GM21515 (cell line): Measurements from ENCODE around the gene SLC5A2.
"Not testable (repeated sequence)": the region's sequence is repeated elsewhere in the genome, so short reads cannot be mapped to it uniquely, and the experiment has no call there.

Source experiments
- ATAC-seq: cut with Tn5 transposase; IDR thresholded peaks from one replicate; pipeline ENCODE4 v1.9.1; 2021; ENCODE audit not compliant: unreplicated experiment

The SLC5A2 gene

GRCh38 chr16:31483081-31483480, at the start of gene SLC5A2:
Gene SLC5A2, plus strand, starts transcription at chr16:31483123. Its CDS starts 14 bp downstream, at chr16:31483137.
- ATAC-seq, result no peak

- no peak for ATAC-seq
Observed at GRCh38 chr16:31435341-31436220, 47.3 kb upstream of the SLC5A2 start.

- ATAC-seq, result no peak
Observed at GRCh38 chr16:31436221-31437045, 46.5 kb upstream of the SLC5A2 start.

GRCh38 chr16:31438414-31438813, 44.5 kb upstream of the SLC5A2 start:
- ATAC-seq, result no peak

GRCh38 chr16:31439023-31439422, 43.9 kb upstream of the SLC5A2 start:
- ATAC-seq, result not testable (repeated sequence)

- ATAC-seq, result no peak
Observed at GRCh38 chr16:31439519-31439918, 43.4 kb upstream of the SLC5A2 start.

GRCh38 chr16:31440516-31441184, 42.3 kb upstream of the SLC5A2 start:
- no peak for ATAC-seq

GRCh38 chr16:31441956-31442355, 41.0 kb upstream of the SLC5A2 start:
- no peak for ATAC-seq

- not testable (repeated sequence) for ATAC-seq
Observed at GRCh38 chr16:31445931-31446330, 37.0 kb upstream of the SLC5A2 start.

GRCh38 chr16:31451201-31451600, 31.7 kb upstream of the SLC5A2 start:
- no peak for ATAC-seq

- ATAC-seq, result no peak
Observed at GRCh38 chr16:31451681-31452351, 31.1 kb upstream of the SLC5A2 start.

- no peak for ATAC-seq
Observed at GRCh38 chr16:31452631-31453106, 30.3 kb upstream of the SLC5A2 start.

GRCh38 chr16:31453255-31454204, 29.4 kb upstream of the SLC5A2 start:
- ATAC-seq, result no peak

GRCh38 chr16:31455601-31456314, 27.2 kb upstream of the SLC5A2 start:
- no peak for ATAC-seq

- ATAC-seq, result no peak
Observed at GRCh38 chr16:31456988-31457360, 25.9 kb upstream of the SLC5A2 start.

GRCh38 chr16:31458073-31458843, 24.7 kb upstream of the SLC5A2 start:
- ATAC-seq, result peak; percentile 11

GRCh38 chr16:31458844-31459686, 23.9 kb upstream of the SLC5A2 start, which contains the start of gene ARMC5:
Gene ARMC5, plus strand, starts transcription at chr16:31459501. Its CDS starts 24 bp downstream, at chr16:31459525.
- peak; percentile 68 for ATAC-seq
